ENCODE results near the gene CCDC28B.
A peak's percentile ranks its signal among the peaks of the same experiment; 100 is the strongest.

CCDC28B gene

GRCh38 chr1:32192220-32192948 lies 8.0 kb upstream of the CCDC28B start:
- H3K4me1 ChIP-seq (ENCODE audit: control extremely low read depth in 1 of 4, control insufficient read depth in 4 of 4, insufficient read depth in 4 of 4, low read length in 3 of 4), result peaks cover 0 to 16% (median 11%) of the 10 kb centered on the region in 4 experiments
- CTCF ChIA-PET, result interaction anchor here (0.9 to 2.2 kb wide), 3 partner anchors 9 to 20 kb away, joined by 3 to 8 read pairs (median 4); partner anchors contain the start of gene CCDC28B
- no peak overlapping the region for H3K27ac ChIP-seq (ENCODE audit: insufficient read depth in 1 of 2, low read depth in 1 of 2, low read length in 2 of 2, poor library complexity in 1 of 2, severe bottlenecking in 2 of 2)
- POLR2A ChIA-PET, result interaction anchor here (0.6 to 0.8 kb wide), 2 partner anchors 8 to 25 kb away, joined by 3 read pairs; no protein-coding TSS in a partner anchor
- H3K36me3 ChIP-seq (ENCODE audit: control insufficient read depth in 4 of 4, insufficient read depth in 4 of 4, low read length in 3 of 4), result peaks cover 18 to 97% (median 87%) of the 10 kb centered on the region in 4 experiments
- WGBS (ENCODE audit: insufficient coverage), result 97% methylated on average over 7 of the region's 8 CpGs
- no peak overlapping the region for H3K4me3 ChIP-seq (ENCODE audit: control insufficient read depth in 1 of 7, extremely low read depth in 1 of 7, insufficient read depth in 4 of 7, low read depth in 2 of 7, low read length in 6 of 7)
- no peaks in the 10 kb centered on the region for H3K9me3 ChIP-seq (ENCODE audit: control extremely low read depth in 1 of 5, control insufficient read depth in 4 of 5, insufficient read depth in 2 of 5, low read depth in 1 of 5, low read length in 4 of 5)
- DNase-seq, result no peak
- H3K27me3 ChIP-seq (replicated peaks in 2 of 5; ENCODE audit: control insufficient read depth in 4 of 5, insufficient read depth in 5 of 5, low read length in 4 of 5), result no peaks in the 10 kb centered on the region

- Histone ChIP-seq H3K4me3 (ENCODE audit: control insufficient read depth in 1 of 7, extremely low read depth in 1 of 7, insufficient read depth in 4 of 7, low read depth in 2 of 7, low read length in 6 of 7) (no peak overlapping the region), H3K36me3 (ENCODE audit: control insufficient read depth in 4 of 4, insufficient read depth in 4 of 4, low read length in 3 of 4) (peaks cover 9 to 84% (median 73%) of the 10 kb centered on the region in 4 experiments), H3K27ac (ENCODE audit: insufficient read depth in 1 of 2, low read depth in 1 of 2, low read length in 2 of 2, poor library complexity in 1 of 2, severe bottlenecking in 2 of 2) (no peak overlapping the region), H3K4me1 (ENCODE audit: control extremely low read depth in 1 of 4, control insufficient read depth in 4 of 4, insufficient read depth in 4 of 4, low read length in 3 of 4) (peaks cover 0 to 21% (median 14%) of the 10 kb centered on the region in 4 experiments), H3K27me3 (replicated peaks in 2 of 5; ENCODE audit: control insufficient read depth in 4 of 5, insufficient read depth in 5 of 5, low read length in 4 of 5) (no peaks in the 10 kb centered on the region), H3K9me3 (ENCODE audit: control extremely low read depth in 1 of 5, control insufficient read depth in 4 of 5, insufficient read depth in 2 of 5, low read depth in 1 of 5, low read length in 4 of 5) (no peaks in the 10 kb centered on the region)
- WGBS (ENCODE audit: insufficient coverage), result 94% methylated on average over 6 of the region's 6 CpGs
- no peak for DNase-seq
- POLR2A ChIA-PET, result no interaction called here
- CTCF ChIA-PET, result interaction anchor here (0.8 to 8.7 kb wide), 3 partner anchors 21 to 86 kb away, joined by 3 to 48 read pairs (median 4); no protein-coding TSS in a partner anchor
These were observed 5.4 kb upstream of the CCDC28B start for GRCh38 chr1:32194984-32195383.

- peaks cover 8 to 78% (median 68%) of the 10 kb centered on the region in 4 experiments for H3K36me3 ChIP-seq (ENCODE audit: control insufficient read depth in 4 of 4, insufficient read depth in 4 of 4, low read length in 3 of 4)
- ChIA-PET POLR2A (interaction anchor here (0.6 kb wide), 1 partner anchor 19 kb away, joined by 3 read pairs; no protein-coding TSS in a partner anchor), CTCF (interaction anchor here (0.8 to 8.7 kb wide), 3 partner anchors 20 to 87 kb away, joined by 3 to 48 read pairs (median 4); no protein-coding TSS in a partner anchor)
- no peaks in the 10 kb centered on the region for H3K9me3 ChIP-seq (ENCODE audit: control extremely low read depth in 1 of 5, control insufficient read depth in 4 of 5, insufficient read depth in 2 of 5, low read depth in 1 of 5, low read length in 4 of 5)
- WGBS (ENCODE audit: insufficient coverage), result 100% methylated on average over 3 of the region's 3 CpGs
- DNase-seq, result no peak
- H3K27ac ChIP-seq (ENCODE audit: insufficient read depth in 1 of 2, low read depth in 1 of 2, low read length in 2 of 2, poor library complexity in 1 of 2, severe bottlenecking in 2 of 2), result no peak overlapping the region
- no peaks in the 10 kb centered on the region for H3K27me3 ChIP-seq (replicated peaks in 2 of 5; ENCODE audit: control insufficient read depth in 4 of 5, insufficient read depth in 5 of 5, low read length in 4 of 5)
- H3K4me1 ChIP-seq (ENCODE audit: control extremely low read depth in 1 of 4, control insufficient read depth in 4 of 4, insufficient read depth in 4 of 4, low read length in 3 of 4), result peaks cover 0 to 27% (median 20%) of the 10 kb centered on the region in 4 experiments
- no peak overlapping the region for H3K4me3 ChIP-seq (ENCODE audit: control insufficient read depth in 1 of 7, extremely low read depth in 1 of 7, insufficient read depth in 4 of 7, low read depth in 2 of 7, low read length in 6 of 7)
These were observed 4.9 kb upstream of the CCDC28B start for GRCh38 chr1:32195531-32195930.

GRCh38 chr1:32195972-32196823 lies 4.2 kb upstream of the CCDC28B start:
- H3K27me3 ChIP-seq (replicated peaks in 2 of 5; ENCODE audit: control insufficient read depth in 4 of 5, insufficient read depth in 5 of 5, low read length in 4 of 5), result no peaks in the 10 kb centered on the region
- ChIA-PET POLR2A (interaction anchor here (0.6 to 0.7 kb wide), 2 partner anchors 20 to 46 kb away, joined by 3 read pairs; no protein-coding TSS in a partner anchor), CTCF (interaction anchor here (1.3 to 8.7 kb wide), 4 partner anchors 11 to 19 kb away, joined by 3 to 48 read pairs (median 8); partner anchors contain the start of gene DCDC2B)
- peaks cover 0 to 33% (median 26%) of the 10 kb centered on the region in 4 experiments for H3K4me1 ChIP-seq (ENCODE audit: control extremely low read depth in 1 of 4, control insufficient read depth in 4 of 4, insufficient read depth in 4 of 4, low read length in 3 of 4)
- H3K36me3 ChIP-seq (ENCODE audit: control insufficient read depth in 4 of 4, insufficient read depth in 4 of 4, low read length in 3 of 4), result peaks cover 8 to 73% (median 64%) of the 10 kb centered on the region in 4 experiments
- peak in 2 of 3 donors; percentile 53 to 57 for DNase-seq
- H3K27ac ChIP-seq (ENCODE audit: insufficient read depth in 1 of 2, low read depth in 1 of 2, low read length in 2 of 2, poor library complexity in 1 of 2, severe bottlenecking in 2 of 2), result no peak overlapping the region
- no peaks in the 10 kb centered on the region for H3K9me3 ChIP-seq (ENCODE audit: control extremely low read depth in 1 of 5, control insufficient read depth in 4 of 5, insufficient read depth in 2 of 5, low read depth in 1 of 5, low read length in 4 of 5)
- H3K4me3 ChIP-seq (ENCODE audit: control insufficient read depth in 1 of 7, extremely low read depth in 1 of 7, insufficient read depth in 4 of 7, low read depth in 2 of 7, low read length in 6 of 7), result no peak overlapping the region

- no peaks in the 10 kb centered on the region for H3K9me3 ChIP-seq (ENCODE audit: control extremely low read depth in 1 of 5, control insufficient read depth in 4 of 5, insufficient read depth in 2 of 5, low read depth in 1 of 5, low read length in 4 of 5)
- ChIA-PET CTCF (interaction anchor here (1.2 to 8.7 kb wide), 5 partner anchors 12 to 19 kb away, joined by 3 to 48 read pairs (median 7); partner anchors contain the start of genes DCDC2B and TXLNA), POLR2A (interaction anchor here (0.6 kb wide), 1 partner anchor 107 kb away, joined by 3 read pairs; no protein-coding TSS in a partner anchor)
- peaks cover 1 to 42% (median 35%) of the 10 kb centered on the region in 4 experiments for H3K4me1 ChIP-seq (ENCODE audit: control extremely low read depth in 1 of 4, control insufficient read depth in 4 of 4, insufficient read depth in 4 of 4, low read length in 3 of 4)
- H3K4me3 ChIP-seq (ENCODE audit: control insufficient read depth in 1 of 7, extremely low read depth in 1 of 7, insufficient read depth in 4 of 7, low read depth in 2 of 7, low read length in 6 of 7), result no peak overlapping the region
- 80% methylated on average over 1 of the region's 1 CpG for WGBS (ENCODE audit: insufficient coverage)
- no peaks in the 10 kb centered on the region for H3K27me3 ChIP-seq (replicated peaks in 2 of 5; ENCODE audit: control insufficient read depth in 4 of 5, insufficient read depth in 5 of 5, low read length in 4 of 5)
- DNase-seq, result no peak
- no peak overlapping the region for H3K27ac ChIP-seq (ENCODE audit: insufficient read depth in 1 of 2, low read depth in 1 of 2, low read length in 2 of 2, poor library complexity in 1 of 2, severe bottlenecking in 2 of 2)
- peaks cover 6 to 64% (median 55%) of the 10 kb centered on the region in 4 experiments for H3K36me3 ChIP-seq (ENCODE audit: control insufficient read depth in 4 of 4, insufficient read depth in 4 of 4, low read length in 3 of 4)
These were observed 3.3 kb upstream of the CCDC28B start for GRCh38 chr1:32197074-32197473.

GRCh38 chr1:32197837-32198236 lies 2.6 kb upstream of the CCDC28B start:
- H3K4me1 ChIP-seq (ENCODE audit: control extremely low read depth in 1 of 4, control insufficient read depth in 4 of 4, insufficient read depth in 4 of 4, low read length in 3 of 4), result peaks cover 3 to 48% (median 40%) of the 10 kb centered on the region in 4 experiments
- no peak overlapping the region for H3K27ac ChIP-seq (ENCODE audit: insufficient read depth in 1 of 2, low read depth in 1 of 2, low read length in 2 of 2, poor library complexity in 1 of 2, severe bottlenecking in 2 of 2)
- H3K36me3 ChIP-seq (ENCODE audit: control insufficient read depth in 4 of 4, insufficient read depth in 4 of 4, low read length in 3 of 4), result peaks cover 3 to 57% (median 49%) of the 10 kb centered on the region in 4 experiments

More at GRCh38 chr1:32197837-32198236, 2.6 kb upstream of the CCDC28B start:
- CTCF ChIA-PET, result interaction anchor here (0.9 to 8.7 kb wide), 6 partner anchors 11 to 19 kb away, joined by 3 to 48 read pairs (median 5); partner anchors contain the start of genes DCDC2B and TXLNA
- 100% methylated on average over 4 of the region's 6 CpGs for WGBS (ENCODE audit: insufficient coverage)
- POLR2A ChIA-PET, result no interaction called here
- DNase-seq, result no peak
- Histone ChIP-seq H3K4me3 (ENCODE audit: control insufficient read depth in 1 of 7, extremely low read depth in 1 of 7, insufficient read depth in 4 of 7, low read depth in 2 of 7, low read length in 6 of 7) (no peak overlapping the region), H3K27me3 (replicated peaks in 2 of 5; ENCODE audit: control insufficient read depth in 4 of 5, insufficient read depth in 5 of 5, low read length in 4 of 5) (no peaks in the 10 kb centered on the region), H3K9me3 (ENCODE audit: control extremely low read depth in 1 of 5, control insufficient read depth in 4 of 5, insufficient read depth in 2 of 5, low read depth in 1 of 5, low read length in 4 of 5) (no peaks in the 10 kb centered on the region)
